HG03342 (cell line): ENCODE results near the gene KCNJ6.
"Not testable (repeated sequence)": the region's sequence is repeated elsewhere in the genome, so short reads cannot be mapped to it uniquely, and the experiment has no call there.

Experiments used
- ATAC-seq: cut with Tn5 transposase; IDR thresholded peaks from one replicate; pipeline ENCODE4 v1.9.1; 2021; ENCODE audit warnings: mild to moderate bottlenecking, moderate library complexity; ENCODE audit not compliant: unreplicated experiment

The KCNJ6 gene

GRCh38 chr21:37686991-37687810 is 229.1 kb downstream of the KCNJ6 start:
- ATAC-seq = no peak

- no peak for ATAC-seq
These were observed 231.7 kb downstream of the KCNJ6 start for GRCh38 chr21:37684547-37684946.

- ATAC-seq = no peak
These were observed 232.2 kb downstream of the KCNJ6 start for GRCh38 chr21:37684115-37684493.

- ATAC-seq = no peak
These were observed 232.7 kb downstream of the KCNJ6 start for GRCh38 chr21:37683396-37684114.

GRCh38 chr21:37682966-37683365 is 233.3 kb downstream of the KCNJ6 start:
- no peak for ATAC-seq

- no peak for ATAC-seq
These were observed 239.3 kb downstream of the KCNJ6 start for GRCh38 chr21:37677006-37677405.

GRCh38 chr21:37675202-37675801 is 241.0 kb downstream of the KCNJ6 start:
- no peak for ATAC-seq

- ATAC-seq = no peak
These were observed 242.3 kb downstream of the KCNJ6 start for GRCh38 chr21:37673801-37674575.

GRCh38 chr21:37671381-37671780 is 244.9 kb downstream of the KCNJ6 start:
- ATAC-seq = no peak

GRCh38 chr21:37670883-37671282 is 245.4 kb downstream of the KCNJ6 start:
- ATAC-seq = no peak

GRCh38 chr21:37669249-37669648 is 247.0 kb downstream of the KCNJ6 start:
- ATAC-seq = no peak

GRCh38 chr21:37668462-37669239 is 247.6 kb downstream of the KCNJ6 start:
- no peak for ATAC-seq

- ATAC-seq = no peak
These were observed 248.9 kb downstream of the KCNJ6 start for GRCh38 chr21:37667380-37667779.

GRCh38 chr21:37665230-37666024 is 250.8 kb downstream of the KCNJ6 start:
- ATAC-seq = no peak

- not testable (repeated sequence) for ATAC-seq
These were observed 254.0 kb downstream of the KCNJ6 start for GRCh38 chr21:37662227-37662626.

- ATAC-seq = no peak
These were observed 255.5 kb downstream of the KCNJ6 start for GRCh38 chr21:37660709-37661108.

- ATAC-seq = no peak
These were observed 256.4 kb downstream of the KCNJ6 start for GRCh38 chr21:37659874-37660273.

- ATAC-seq = no peak
These were observed 257.3 kb downstream of the KCNJ6 start for GRCh38 chr21:37658817-37659458.
